Fibroblast of lung (primary cell): ENCODE data around the gene ATP5F1D. TPM values are rescaled to one million over a fixed set of nuclear protein-coding genes. Genes with fewer than 3 reads are reported as not detected.

Source experiments
- DNase-seq, 2 donors: peaks; one replicate each; pipeline versions ENCODE4 v3.0.0 to v3.0.0-alpha.2; 2010; ENCODE audit warnings: low read depth in 2 of 2
- H2AFZ ChIP-seq: 2 replicates; pipeline ENCODE4 v1.5.1; 2012; ENCODE audit warnings: low read length, control low read depth, inconsistent platforms
- H3K27ac ChIP-seq: 2 replicates; pipeline ENCODE4 v1.5.1; 2011; ENCODE audit warnings: low read length, control low read depth; ENCODE audit not compliant: insufficient read depth
- H3K27me3 ChIP-seq: 2 replicates; pipeline ENCODE4 v1.5.1; 2011; ENCODE audit warnings: mild to moderate bottlenecking, low read length; ENCODE audit not compliant: control insufficient read depth, insufficient read depth
- H3K36me3 ChIP-seq: 2 replicates; pipeline ENCODE4 v1.5.1; 2011; ENCODE audit warnings: low read length; ENCODE audit not compliant: control insufficient read depth, insufficient read depth
- H3K4me1 ChIP-seq: 2 replicates; pipeline ENCODE4 v1.5.1; 2011; ENCODE audit warnings: low read length; ENCODE audit not compliant: control insufficient read depth, insufficient read depth; ENCODE audit errors: extremely low read depth
- H3K4me2 ChIP-seq: 2 replicates; pipeline ENCODE4 v1.5.1; 2011; ENCODE audit warnings: low read length, control low read depth; ENCODE audit not compliant: insufficient read depth; ENCODE audit errors: extremely low read depth
- H3K4me3 ChIP-seq, 4 experiments: fragments of 200-600 bp in 1 of 4; sonication (generic) in 1 of 4; replicated peaks in 1 of 4; 2 replicates each; pipeline ENCODE4 v1.5.1; 2011 to 2016; ENCODE audit warnings: low read length in 4 of 4, low read depth in 3 of 4, mild to moderate bottlenecking in 3 of 4, control low read depth in 2 of 4, inconsistent platforms in 1 of 4, mixed read lengths in 1 of 4; ENCODE audit not compliant: insufficient read depth in 1 of 4; ENCODE audit errors: control extremely low read depth in 1 of 4
- H3K79me2 ChIP-seq: 2 replicates; pipeline ENCODE4 v1.5.1; 2012; ENCODE audit warnings: mild to moderate bottlenecking, low read length, inconsistent platforms; ENCODE audit not compliant: control insufficient read depth, insufficient read depth
- H3K9ac ChIP-seq: 2 replicates; pipeline ENCODE4 v1.5.1; 2011; ENCODE audit warnings: mild to moderate bottlenecking, low read length, control low read depth; ENCODE audit not compliant: insufficient read depth
- H3K9me3 ChIP-seq: 2 replicates; pipeline ENCODE4 v1.5.1; 2012; ENCODE audit warnings: low read depth, low read length; ENCODE audit not compliant: control insufficient read depth, insufficient read depth
- H4K20me1 ChIP-seq: 2 replicates; pipeline ENCODE4 v1.5.1; 2011; ENCODE audit warnings: low read length; ENCODE audit not compliant: control insufficient read depth, insufficient read depth; ENCODE audit errors: extremely low read depth
- CTCF ChIP-seq, 2 donors: IDR thresholded peaks in 1 of 2; conservative IDR thresholded peaks in 1 of 2; 1 replicate in 1 of 2; 2 replicates in 1 of 2; pipeline ENCODE4 v1.5.1; 2011 to 2012; ENCODE audit warnings: low read length in 2 of 2, control low read depth in 1 of 2, inconsistent platforms in 1 of 2, low read depth in 1 of 2, mild to moderate bottlenecking in 1 of 2
- EZH2 ChIP-seq: IDR thresholded peaks from 2 replicates; pipeline ENCODE4 v1.5.1; 2012; ENCODE audit warnings: low read length, control low read depth, mild to moderate bottlenecking; ENCODE audit errors: missing control alignments
- polyA plus RNA-seq, 2 donors: library from polyadenylated mRNA; depleted of rRNA in 1 of 2; stranded (reverse) in 1 of 2; unstranded in 1 of 2; fragments of >200 nt; gene quantifications; 2 replicates each; pipeline ENCODE4 v1.2.1, GENCODE V29; 2011 to 2012; ENCODE audit warnings: missing spikeins in 1 of 2
- total RNA-seq: library from RNA; depleted of rRNA; stranded (reverse); fragments of >200 nt; gene quantifications from 2 replicates; pipeline ENCODE4 v1.2.1, GENCODE V29; 2014

ATP5F1D gene
- total and polyA plus RNA-seq, 2 donors (not counting 1 experiment from before 2014, with no cell fraction given): 20.5 to 53.8 TPM

- Histone ChIP-seq H3K36me3 (peaks cover 35% of the 10 kb centered on the region), H4K20me1 (no peaks in the 10 kb centered on the region), H3K27me3 (no peaks in the 10 kb centered on the region), H3K4me3 (no peak overlapping the region), H3K9me3 (no peaks in the 10 kb centered on the region), H3K79me2 (no peaks in the 10 kb centered on the region), H3K4me2 (no peak overlapping the region), H3K27ac (no peak overlapping the region), H3K9ac (no peak overlapping the region), H3K4me1 (peaks cover under 1% of the 10 kb centered on the region), H2AFZ (no peak overlapping the region)
- no peak for DNase-seq
- TF ChIP-seq EZH2 (no peak), CTCF (conservative IDR thresholded peaks at IDR 0.05 in 1 of 2, IDR thresholded peaks at IDR 0.05 in 1 of 2; ENCODE audit: low read depth in 1 of 2, low read length in 2 of 2) (no peak)
These were observed 14.8 kb upstream of the ATP5F1D start for GRCh38 chr19:1226522-1227303.

- Histone ChIP-seq H3K9me3 (no peaks in the 10 kb centered on the region), H2AFZ (no peak overlapping the region), H3K4me2 (no peak overlapping the region), H3K27ac (no peak overlapping the region), H3K36me3 (peaks cover 29% of the 10 kb centered on the region), H3K27me3 (no peaks in the 10 kb centered on the region), H3K79me2 (no peaks in the 10 kb centered on the region), H3K4me3 (no peak overlapping the region), H4K20me1 (no peaks in the 10 kb centered on the region), H3K4me1 (no peaks in the 10 kb centered on the region), H3K9ac (no peak overlapping the region)
- TF ChIP-seq CTCF (conservative IDR thresholded peaks at IDR 0.05 in 1 of 2, IDR thresholded peaks at IDR 0.05 in 1 of 2; ENCODE audit: low read depth in 1 of 2, low read length in 2 of 2) (no peak), EZH2 (no peak)
- no peak for DNase-seq
These were observed 14.1 kb upstream of the ATP5F1D start for GRCh38 chr19:1227304-1228054.

- Histone ChIP-seq H3K4me1 (peaks cover 7% of the 10 kb centered on the region), H3K36me3 (peaks cover 26% of the 10 kb centered on the region), H3K4me3 (no peak overlapping the region), H3K4me2 (no peak overlapping the region), H4K20me1 (no peaks in the 10 kb centered on the region), H3K27ac (no peak overlapping the region), H3K9ac (no peak overlapping the region), H3K9me3 (no peaks in the 10 kb centered on the region), H3K27me3 (no peaks in the 10 kb centered on the region), H2AFZ (no peak overlapping the region), H3K79me2 (no peaks in the 10 kb centered on the region)
- TF ChIP-seq EZH2: no peak
- no peak for TF ChIP-seq CTCF (conservative IDR thresholded peaks at IDR 0.05 in 1 of 2, IDR thresholded peaks at IDR 0.05 in 1 of 2; ENCODE audit: low read depth in 1 of 2, low read length in 2 of 2)
- DNase-seq: no peak
These were observed 13.2 kb upstream of the ATP5F1D start for GRCh38 chr19:1228161-1228957.
